HL-60/S4 treated with phorbol 12-myristate 13-acetate at 8.2 ng/mL for 4 days and 3 days (cell line): Measurements from ENCODE around the gene TMEM184C.

Source experiments
- in situ Hi-C: fragments of 300-500 bp; cut with MboI; formaldehyde crosslinking; loops from 2 replicates; pipeline ENCODE4 v1.15.0; 2022; ENCODE audit warnings: low sequenced_read_pairs

TMEM184C gene

DNA sequence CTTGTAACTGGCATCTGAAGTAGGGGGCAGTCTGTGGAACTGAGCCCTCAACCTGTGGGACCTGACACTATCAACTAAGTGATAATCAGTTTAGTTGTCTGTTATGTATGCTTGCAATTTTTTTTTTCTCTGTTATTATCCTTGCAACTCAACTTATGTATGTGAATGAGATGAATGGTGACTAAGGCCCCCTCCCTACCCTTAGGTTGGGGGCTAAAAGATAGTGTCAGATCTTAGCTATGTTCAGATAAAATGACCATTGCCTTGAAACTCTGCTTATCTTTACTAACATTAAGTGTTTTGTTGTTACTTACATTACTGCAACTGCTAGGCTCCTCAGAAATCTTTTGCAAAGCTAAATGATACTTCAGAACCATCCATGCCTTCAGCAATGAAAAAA, 31.5 kb downstream of the TMEM184C start:
- in situ Hi-C loops: no loop called here

DNA sequence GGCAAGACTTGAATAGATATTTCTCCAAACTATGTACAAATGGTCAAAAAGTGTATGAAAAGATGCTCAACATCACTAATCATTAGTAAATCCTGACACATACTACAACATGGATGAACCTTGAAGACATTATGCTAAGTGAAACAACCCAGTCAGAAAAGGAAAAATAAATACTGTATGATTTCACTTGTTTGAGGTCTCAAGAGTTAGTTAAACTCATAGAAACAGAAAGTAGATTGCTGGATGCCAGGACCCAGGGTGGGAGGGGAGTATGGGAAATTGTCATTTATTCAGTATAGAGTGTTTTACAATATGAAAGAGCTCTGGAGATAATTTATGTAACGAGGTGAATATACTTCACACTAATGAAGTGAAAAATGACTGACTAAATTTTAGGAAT, 34.4 kb downstream of the TMEM184C start:
- in situ Hi-C loops: no loop called here

DNA sequence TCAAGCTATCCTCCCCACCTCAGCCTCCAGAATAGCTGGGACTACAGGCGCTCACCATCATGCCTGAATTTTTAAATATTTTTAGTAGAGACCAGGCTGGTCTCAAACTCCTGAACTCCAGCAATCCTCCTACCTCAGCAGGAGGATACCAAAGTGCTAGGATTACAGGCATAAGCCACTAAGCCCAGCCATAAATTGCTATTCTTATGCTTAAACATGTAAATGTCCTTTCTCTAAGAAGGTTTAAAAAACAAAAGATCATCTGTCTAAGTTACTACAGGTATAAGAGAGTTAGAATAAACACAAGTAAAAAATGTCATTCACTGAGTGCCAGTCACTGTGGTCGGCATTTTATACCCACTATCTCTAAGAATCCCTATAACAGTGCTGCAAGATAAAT, 38.4 kb downstream of the TMEM184C start:
- in situ Hi-C loops: no loop called here

DNA sequence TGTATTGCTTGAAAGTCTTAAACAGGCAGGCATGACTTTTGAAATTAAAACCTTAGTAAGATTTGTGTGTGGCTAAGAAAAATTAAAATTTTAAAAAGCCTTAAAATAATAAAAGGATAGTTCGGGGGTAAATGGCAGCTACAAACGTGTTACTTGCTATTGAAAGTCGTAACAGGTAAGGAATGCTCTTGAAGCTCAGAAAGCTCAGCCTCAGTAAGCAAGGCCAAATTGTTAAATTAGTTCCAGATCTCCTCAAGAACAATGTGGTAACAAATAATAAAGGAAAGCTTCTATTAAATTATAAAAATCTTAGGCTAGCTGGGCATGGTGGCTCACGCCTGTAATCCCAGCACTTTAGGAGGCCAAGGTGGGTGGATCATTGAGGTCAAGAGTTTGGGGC, 41.3 kb downstream of the TMEM184C start:
- in situ Hi-C loops: no loop called here

DNA sequence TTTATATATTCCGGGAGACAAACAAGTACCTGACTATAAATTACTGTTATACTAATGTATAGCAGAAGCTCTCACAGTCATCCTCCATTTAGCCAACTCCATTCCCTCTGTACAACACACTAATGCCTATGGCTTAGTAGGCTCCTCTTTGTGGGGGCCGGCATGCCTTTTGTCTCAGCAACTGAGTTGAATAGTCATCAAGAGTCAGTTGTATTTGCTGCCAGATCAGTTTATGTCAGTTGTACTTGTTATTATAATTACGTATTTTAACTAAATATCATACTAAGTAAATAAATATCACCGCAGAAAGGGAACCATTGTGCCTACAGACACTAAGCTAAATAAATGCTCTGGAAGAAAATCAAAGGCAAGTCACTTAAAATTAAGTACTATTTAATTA, 56.9 kb downstream of the TMEM184C start:
- in situ Hi-C loops: no loop called here

DNA sequence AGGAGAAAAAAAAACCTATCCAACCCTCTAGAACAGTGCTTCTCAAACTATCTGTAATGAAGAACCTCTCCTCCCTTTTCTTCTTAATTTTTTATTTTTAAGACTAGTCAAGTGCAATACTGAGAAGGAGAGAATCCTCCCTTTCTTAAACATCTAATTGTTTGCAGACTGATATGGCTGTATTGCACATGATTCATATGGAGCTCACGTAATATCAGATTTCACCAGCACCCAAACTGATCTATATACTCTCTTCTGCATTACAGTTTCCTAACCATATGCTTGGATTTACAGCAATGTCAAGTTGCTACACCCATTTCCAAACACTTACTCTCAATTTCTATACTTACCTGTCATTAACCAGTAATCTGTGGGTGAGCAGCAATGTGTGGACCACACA, 57.3 kb downstream of the TMEM184C start:
- in situ Hi-C loops: no loop called here

DNA sequence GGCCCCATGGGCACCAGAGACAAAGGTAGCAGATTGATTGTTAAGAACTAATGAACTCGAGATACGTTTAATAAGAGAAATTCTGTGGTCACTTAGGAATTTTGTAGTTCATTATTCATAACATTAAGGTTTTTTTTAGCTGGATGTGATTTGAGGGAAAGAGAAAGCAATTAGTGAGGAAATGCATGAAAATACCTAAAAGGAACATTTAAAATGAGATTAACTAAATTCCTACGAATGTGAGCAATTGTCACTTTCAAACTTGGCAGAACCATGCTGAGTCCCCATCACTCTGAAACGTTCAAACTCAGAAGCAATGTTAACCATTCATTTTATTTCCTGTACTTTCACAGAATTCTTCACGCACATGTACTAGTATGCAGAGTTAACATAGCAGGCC, 60.9 kb downstream of the TMEM184C start:
- in situ Hi-C loops: no loop called here

DNA sequence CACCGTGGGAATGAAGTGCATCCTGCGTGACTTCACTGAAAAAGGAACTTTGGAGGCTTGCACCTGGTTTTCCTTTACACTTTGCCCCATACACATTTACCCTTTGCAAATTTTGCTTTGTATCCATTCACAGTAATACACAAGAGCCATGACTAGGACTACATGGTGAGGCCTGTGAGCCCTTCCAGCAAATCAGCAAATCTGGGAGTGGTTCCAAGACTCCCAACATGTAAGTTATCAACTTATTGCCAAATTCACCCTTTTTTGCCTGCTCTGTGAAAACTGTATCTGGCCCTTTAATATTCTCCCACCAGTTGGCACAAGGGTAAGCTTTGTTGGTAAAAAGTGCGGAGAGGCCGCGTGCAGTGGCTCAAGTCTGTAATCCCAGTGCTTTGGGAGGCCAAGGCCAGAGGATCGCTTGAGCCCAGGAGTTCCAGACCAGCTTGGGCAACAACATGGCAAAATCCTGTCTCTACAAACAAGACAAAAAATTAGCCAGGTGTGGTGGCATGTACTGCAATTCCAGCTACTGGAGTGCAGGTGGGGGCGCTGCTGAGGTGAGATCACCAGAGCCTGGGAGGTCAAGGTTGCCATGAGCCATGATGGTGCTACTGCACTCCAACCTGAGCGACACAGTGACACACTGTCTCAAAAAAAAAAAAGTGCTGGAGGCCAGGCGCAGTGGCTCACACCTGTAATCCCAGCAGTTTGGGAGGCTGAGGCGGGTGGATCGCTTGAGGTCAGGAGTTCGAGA, 61.8 kb downstream of the TMEM184C start:
- in situ Hi-C loops: no loop called here

DNA sequence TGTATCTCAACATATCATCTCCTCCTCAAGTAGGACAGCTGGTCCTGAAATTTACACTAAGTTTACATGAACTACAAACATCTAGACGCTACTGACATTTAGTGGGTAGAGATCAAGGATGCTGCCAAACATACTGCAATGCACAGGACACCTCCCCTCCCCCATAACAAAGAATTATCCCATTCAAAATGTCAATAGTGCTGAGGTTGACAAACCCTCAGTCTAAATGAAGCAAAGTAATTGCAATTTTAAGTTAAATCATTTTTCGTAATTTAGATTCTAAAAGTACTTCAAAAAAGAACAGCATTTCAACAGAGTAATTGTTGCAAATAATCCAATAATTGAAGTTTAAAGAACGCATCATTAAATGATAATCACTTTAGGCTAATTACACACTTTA, 65.6 kb downstream of the TMEM184C start:
- in situ Hi-C loops: no loop called here

DNA sequence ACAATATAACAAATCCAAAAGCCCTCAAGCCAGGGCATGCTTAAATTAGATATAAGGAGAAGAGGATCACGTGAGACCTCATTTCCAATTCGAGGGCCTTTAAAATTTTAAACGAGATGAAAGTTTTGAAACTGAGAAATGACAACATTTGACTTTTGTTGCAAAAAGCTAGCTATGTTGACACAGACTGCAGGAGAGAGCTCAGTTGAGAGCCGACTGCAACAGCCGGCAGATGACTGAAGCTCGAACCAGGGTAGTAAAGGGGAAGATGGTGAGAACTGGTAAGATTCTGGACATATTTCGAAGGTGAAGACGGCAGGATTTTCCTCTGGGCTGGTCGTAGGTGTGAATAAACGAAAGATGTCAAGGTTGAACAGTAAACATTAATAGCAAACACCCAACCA, 66.0 kb downstream of the TMEM184C start:
- in situ Hi-C loops: no loop called here

DNA sequence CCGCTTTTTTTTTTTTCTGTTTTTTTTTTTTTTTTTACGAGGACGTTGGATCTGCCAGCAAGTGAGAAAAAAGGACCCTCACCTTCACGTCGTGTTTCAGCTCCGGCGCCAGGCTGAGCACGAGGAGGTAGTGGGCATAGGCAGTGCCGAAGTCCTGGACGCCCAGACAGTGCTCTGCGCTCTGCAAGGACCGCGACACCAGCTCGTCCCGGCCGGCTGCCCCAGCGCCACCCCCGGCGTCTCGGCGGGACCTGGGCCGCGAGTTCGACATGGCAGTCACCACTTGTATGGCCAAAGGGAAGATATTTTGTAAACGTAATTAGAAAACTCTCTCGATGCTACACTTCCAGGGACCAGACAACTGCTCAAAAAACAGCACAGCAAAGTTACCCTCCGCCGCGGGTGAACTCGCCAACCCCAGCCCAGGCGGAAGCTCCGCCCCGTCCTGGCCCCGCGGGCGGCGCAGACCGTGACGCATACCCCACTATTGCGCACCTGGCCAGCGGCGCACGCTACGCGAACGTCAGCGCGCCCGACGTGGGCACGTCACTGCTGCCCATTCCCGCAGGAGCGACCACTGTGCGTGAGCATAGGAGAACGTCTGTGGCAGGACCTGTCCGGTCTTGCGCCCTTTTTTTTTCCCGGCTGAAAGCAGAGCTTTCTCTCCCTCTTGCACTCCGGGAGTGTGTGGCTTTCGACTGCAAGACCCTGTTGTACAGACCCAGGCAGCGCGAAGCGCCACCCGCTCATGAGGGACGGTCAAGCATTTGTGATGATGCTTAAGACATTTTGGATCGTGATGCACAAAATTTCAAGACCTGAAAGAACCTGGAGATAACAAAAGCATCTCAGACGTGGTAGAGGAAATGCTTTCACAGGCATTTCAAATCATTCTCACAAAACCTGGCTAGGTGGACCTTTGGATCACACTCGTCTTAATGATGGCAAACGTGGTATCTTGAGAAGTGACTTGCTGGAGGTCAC, 66.8 kb downstream of the TMEM184C start, which contains the start of gene PRMT9:
Gene PRMT9, minus strand, starts transcription at position 447 of the 984 bp plus-strand sequence. Its CDS starts 176 bp downstream, at position 271.
- in situ Hi-C loops: no loop called here

DNA sequence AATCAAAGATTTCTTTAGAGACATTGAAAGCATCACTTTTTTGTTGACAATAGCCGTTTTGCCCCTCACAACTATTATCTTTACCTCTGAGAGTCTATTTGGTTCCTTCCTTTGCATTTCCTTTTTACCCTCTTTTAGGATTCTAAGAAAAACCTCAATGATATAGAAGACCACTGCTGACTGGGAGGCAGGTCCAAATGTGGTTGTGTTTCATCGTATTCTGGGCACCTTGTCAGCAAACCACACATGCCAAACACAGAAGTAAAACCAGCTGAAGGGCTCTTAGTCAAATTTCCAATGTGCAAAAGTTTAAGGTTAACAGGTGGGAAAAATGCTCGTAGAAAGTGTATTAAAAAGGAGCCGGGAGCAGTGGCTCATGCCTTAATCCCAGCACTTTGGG, 71.9 kb downstream of the TMEM184C start:
- in situ Hi-C loops: no loop called here

DNA sequence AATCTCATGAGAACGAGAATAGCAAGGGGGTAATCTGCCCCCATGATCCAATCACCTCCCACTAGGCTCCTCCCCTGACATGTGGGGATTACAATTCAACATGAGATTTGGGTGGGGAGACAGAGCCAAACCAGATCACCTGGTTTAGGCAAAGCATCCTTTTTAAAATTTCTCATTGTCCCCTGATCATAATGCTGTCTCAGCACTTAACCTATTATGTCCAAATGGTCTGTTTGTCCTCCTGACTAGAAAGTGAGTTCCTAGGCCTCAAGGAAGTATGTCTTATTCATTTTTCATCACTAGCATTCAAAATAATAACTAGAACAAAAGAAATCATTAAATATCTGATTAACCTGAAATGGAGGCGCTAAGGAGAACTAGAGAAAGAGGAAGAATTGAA, 74.6 kb downstream of the TMEM184C start:
- in situ Hi-C loops: no loop called here

DNA sequence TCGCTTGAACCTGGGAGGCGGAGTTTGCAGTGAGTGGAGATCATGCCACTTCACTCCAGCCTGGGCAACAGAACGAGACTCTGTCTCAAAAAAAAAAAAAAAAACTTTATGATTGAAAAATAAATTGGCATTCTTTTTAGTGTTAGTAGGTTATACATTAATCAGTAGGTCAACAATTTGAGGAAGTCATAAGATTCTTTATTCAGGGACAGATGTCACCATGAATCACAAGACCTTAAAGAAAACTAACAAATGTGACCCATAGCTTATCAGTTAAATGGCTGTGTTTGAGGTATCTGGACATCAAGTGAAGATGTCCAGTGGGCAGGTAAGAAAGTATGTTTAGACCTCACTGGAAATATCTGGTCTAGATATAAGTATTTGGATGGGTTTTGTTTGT, 76.0 kb downstream of the TMEM184C start:
- in situ Hi-C loops: no loop called here

DNA sequence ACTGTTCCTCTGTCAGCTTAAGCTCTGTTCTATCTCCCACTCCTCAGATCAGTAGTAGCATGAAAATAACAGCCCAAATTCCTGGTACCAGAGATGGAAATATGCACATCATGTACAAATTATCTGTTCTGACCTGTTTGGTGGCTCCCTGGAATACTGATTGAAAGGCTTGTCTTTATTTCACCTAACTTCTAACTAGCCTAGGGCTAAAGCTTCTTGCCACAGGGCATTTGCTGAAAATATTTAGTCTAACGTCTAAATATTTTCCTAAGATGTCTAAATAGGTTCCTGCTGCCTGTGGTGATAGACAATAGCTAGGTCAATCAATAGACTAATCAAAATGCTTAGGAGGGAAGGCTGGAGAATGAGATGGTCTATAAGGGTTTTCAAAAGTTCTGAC, 79.7 kb downstream of the TMEM184C start:
- in situ Hi-C loops: no loop called here

DNA sequence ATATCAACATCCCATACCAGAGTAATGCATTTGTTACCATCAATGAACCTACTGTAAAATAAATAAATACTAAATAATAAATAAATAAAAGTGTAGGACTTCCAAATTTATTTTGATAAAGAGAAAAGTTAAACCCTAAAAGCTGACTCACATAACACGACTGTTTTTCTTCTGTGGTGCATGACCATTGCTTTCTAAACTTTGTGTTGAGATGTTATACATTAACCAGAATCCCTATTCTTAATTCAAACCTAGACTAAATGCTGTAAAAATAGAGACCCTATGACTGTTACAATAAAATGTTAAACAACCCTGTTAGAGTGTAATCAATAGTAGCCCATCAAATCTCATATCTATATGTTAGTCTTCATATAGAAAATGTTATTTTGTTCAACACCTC, 87.6 kb downstream of the TMEM184C start:
- in situ Hi-C loops: loop anchor here (25.0 kb wide), 1 partner anchor 157 kb away; no protein-coding TSS in a partner anchor

DNA sequence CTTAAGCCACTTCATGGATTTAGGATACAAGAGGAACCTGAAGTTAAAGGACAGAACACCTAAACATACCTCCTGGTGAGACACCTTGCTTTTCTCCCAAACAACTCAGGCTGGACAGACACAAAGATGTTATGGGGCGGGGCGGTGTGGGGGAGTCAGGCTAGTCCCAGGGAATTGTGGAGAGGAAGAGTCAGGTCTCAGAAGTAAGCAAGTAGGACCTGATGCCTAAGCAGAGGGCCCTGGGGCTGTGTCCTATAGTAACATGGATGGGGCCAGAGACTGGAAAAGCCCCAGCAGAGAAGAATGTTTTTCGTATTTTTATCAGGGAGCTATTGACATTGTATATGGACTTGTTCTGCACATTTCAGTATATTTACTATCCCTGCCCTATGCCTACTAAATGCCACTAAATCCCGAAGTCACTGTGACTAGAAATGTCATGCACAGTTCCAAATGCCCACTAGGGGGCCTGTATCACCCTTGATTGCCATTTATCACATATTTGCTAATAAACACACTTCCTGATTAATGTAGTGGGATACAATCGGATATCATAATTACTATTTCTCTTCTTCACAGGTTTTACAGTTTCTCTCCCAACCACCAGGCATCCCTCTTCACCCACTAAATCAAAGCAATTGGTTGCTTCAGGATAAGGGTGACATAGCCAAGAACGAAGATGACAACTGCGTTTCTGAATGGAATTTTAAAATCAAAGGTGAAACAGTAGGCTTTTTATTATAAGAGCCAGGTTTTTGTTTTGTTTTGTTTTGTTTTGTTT, 90.9 kb downstream of the TMEM184C start:
- in situ Hi-C loops: loop anchor here (25.0 kb wide), 1 partner anchor 154 kb away; no protein-coding TSS in a partner anchor

DNA sequence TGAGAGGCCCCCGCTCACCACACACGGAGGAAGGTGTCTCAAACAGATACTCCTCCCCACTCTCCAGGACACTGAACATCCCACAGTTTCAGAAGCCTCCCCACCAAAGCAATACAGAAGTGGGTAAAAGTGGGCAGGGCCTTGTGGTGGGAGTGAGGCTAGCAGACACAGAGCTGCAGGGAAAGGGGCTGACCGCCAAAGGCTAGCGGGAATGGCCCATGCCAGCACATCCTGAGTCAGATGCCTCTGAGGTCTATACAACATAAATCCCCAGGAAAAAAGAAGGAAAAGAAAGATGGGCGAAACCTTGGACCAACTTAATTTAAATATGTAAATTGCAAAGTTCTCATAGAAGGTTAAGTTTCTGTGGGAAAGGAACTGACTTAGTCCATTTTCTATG, 92.8 kb downstream of the TMEM184C start:
- in situ Hi-C loops: loop anchor here (25.0 kb wide), 1 partner anchor 152 kb away; no protein-coding TSS in a partner anchor

DNA sequence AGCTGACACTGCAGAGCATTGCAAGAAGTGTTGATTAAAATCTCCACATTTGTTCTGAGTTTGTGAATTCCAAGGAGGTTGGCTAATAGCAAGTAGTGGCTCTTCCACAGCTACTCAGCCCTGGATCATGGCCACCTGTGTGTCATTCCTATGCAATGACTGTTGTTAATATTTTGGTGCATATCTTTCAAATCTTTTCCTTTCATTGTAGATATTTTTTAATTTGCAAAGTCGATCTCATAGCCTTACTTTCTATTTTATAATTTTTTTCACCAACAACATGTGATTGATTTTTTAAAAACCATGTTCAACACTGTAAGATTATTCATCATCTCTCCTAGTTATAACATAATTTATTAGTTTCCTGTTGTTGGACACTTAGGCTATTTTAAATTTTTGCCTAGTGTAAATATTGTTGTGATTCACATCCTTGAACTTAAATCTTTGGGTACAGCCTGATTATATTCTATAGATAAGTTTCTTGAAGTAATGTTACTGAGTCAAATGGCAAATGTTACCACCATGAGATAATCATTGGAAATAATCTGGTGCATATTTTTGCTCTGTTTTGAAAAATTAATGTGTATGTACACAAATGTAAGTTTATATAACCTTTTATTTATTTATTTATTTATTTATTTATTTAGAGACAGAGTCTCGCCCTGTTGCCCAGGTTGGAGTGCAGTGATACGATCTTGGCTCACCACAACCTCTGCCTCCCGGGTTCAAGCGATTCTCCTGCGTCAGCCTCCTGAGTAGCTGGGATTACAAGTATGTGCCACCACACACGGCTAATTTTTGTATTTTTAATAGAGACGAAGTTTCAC, 97.6 kb downstream of the TMEM184C start:
- in situ Hi-C loops: loop anchor here (25.0 kb wide), 1 partner anchor 148 kb away; no protein-coding TSS in a partner anchor

DNA sequence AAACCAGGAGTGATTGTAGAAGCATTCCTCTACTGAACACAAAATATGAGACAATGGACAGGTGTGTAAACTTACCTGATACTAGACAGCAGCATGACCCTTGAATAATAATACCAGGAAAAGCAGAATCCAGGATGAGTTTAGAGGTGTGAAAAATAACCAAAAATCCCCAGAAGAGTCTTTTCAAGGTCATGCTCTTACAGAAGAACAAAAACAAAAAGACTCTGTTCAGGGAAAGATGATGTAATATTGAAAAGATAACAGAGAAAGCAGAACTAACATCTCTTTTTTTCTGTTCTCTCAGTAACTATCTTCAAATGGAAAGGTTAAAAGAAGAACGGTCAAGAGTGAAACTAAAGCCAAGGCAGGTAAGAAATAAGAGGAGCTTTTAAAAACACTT, 100.7 kb downstream of the TMEM184C start:
- in situ Hi-C loops: loop anchor here (25.0 kb wide), 1 partner anchor 144 kb away; no protein-coding TSS in a partner anchor
